Endothelial cell of umbilical vein (primary cell): Measurements from ENCODE around the gene BCL7A. TPM values are rescaled to one million over a fixed set of nuclear protein-coding genes. Genes with fewer than 3 reads are reported as not detected.
"Not testable (repeated sequence)": the region's sequence is repeated elsewhere in the genome, so short reads cannot be mapped to it uniquely, and the experiment has no call there.

Source experiments
- BruUV-seq: library from RNA; stranded (reverse); fragments of 400-500 nt; replicated peaks from 2 replicates; lab custom pipeline; 2021; lab: Mats Ljungman, UMichigan
- CTCF ChIA-PET: fragments of 300-600, 350-600 bp; sonication (Branson Sonifier 250); formaldehyde crosslinking; loops from one replicate; lab custom pipeline; 2021; ENCODE audit warnings: antibody characterized with exemption, inconsistent platforms; lab: Charles Lee
- POLR2A ChIA-PET: fragments of 300-600, 350-600 bp; sonication (Branson Sonifier 250); formaldehyde crosslinking; loops from one replicate; lab custom pipeline; 2021; ENCODE audit warnings: antibody characterized with exemption, inconsistent platforms; lab: Charles Lee
- DNase-seq: peaks from one replicate; pipeline ENCODE4 v3.0.0-alpha.2; 2011; ENCODE audit warnings: low read depth, low spot score
- FAIRE-seq: peaks from 2 replicates; lab custom pipeline; 2011; peaks lifted over from hg19 to GRCh38; lab: Jason Lieb, UNC
- H2AFZ ChIP-seq: 2 replicates; pipeline ENCODE4 v1.6.0; 2012; ENCODE audit warnings: low read depth, low read length, control low read depth, inconsistent platforms
- H3K27ac ChIP-seq: 2 replicates; pipeline ENCODE4 v1.5.1; 2011; ENCODE audit warnings: low read depth, mild to moderate bottlenecking, control low read depth, low read length, moderate library complexity; ENCODE audit not compliant: insufficient read depth
- H3K27me3 ChIP-seq, 2 experiments: 2 replicates each; pipeline versions ENCODE4 v1.6.0 to v1.6.1; 2011; ENCODE audit warnings: low read length in 2 of 2, mixed read lengths in 1 of 2; ENCODE audit not compliant: control insufficient read depth in 2 of 2, insufficient read depth in 2 of 2
- H3K36me3 ChIP-seq, 2 experiments: 2 replicates in 1 of 2; 3 replicates in 1 of 2; pipeline ENCODE4 v1.5.1; 2011; ENCODE audit warnings: low read length in 2 of 2, mild to moderate bottlenecking in 1 of 2, moderate library complexity in 1 of 2; ENCODE audit not compliant: control insufficient read depth in 2 of 2, insufficient read depth in 2 of 2; ENCODE audit errors: extremely low read depth in 1 of 2
- H3K4me1 ChIP-seq: 3 replicates; pipeline ENCODE4 v1.5.1; 2011; ENCODE audit warnings: mild to moderate bottlenecking, low read length; ENCODE audit not compliant: control insufficient read depth, insufficient read depth; ENCODE audit errors: extremely low read depth
- H3K4me2 ChIP-seq: 2 replicates; pipeline ENCODE4 v1.6.1; 2011; ENCODE audit warnings: low read length, control low read depth, mixed read lengths; ENCODE audit not compliant: insufficient read depth
- H3K4me3 ChIP-seq, 3 experiments: fragments of 200-600 bp in 1 of 3; sonication (generic), shearing (Covaris generic) in 1 of 3; replicated peaks in 1 of 3; 2 replicates each; pipeline ENCODE4 v1.5.1; 2011 to 2016; ENCODE audit warnings: control low read depth in 3 of 3, low read length in 3 of 3, mild to moderate bottlenecking in 2 of 3, inconsistent platforms in 1 of 3, low read depth in 1 of 3, moderate library complexity in 1 of 3; ENCODE audit not compliant: insufficient read depth in 1 of 3
- H3K79me2 ChIP-seq: 2 replicates; pipeline ENCODE4 v1.6.0; 2012; ENCODE audit warnings: low read length, inconsistent platforms; ENCODE audit not compliant: control insufficient read depth, insufficient read depth
- H3K9ac ChIP-seq: replicated peaks from 2 replicates; pipeline ENCODE3; 2011; ENCODE audit warnings: low read length, control low read depth; ENCODE audit not compliant: insufficient read depth; ENCODE audit errors: extremely low read depth
- H3K9me1 ChIP-seq: replicated peaks from 3 replicates; pipeline ENCODE4 v1.6.0; 2011; ENCODE audit warnings: mild to moderate bottlenecking, low read length; ENCODE audit not compliant: control insufficient read depth, insufficient read depth; ENCODE audit errors: extremely low read depth
- H3K9me3 ChIP-seq: replicated peaks from 2 replicates; pipeline ENCODE4 v1.5.1; 2012; ENCODE audit warnings: low read length, inconsistent platforms; ENCODE audit not compliant: control insufficient read depth, insufficient read depth
- H4K20me1 ChIP-seq: replicated peaks from 2 replicates; pipeline ENCODE3; 2011; ENCODE audit warnings: mild to moderate bottlenecking, low read length; ENCODE audit not compliant: control insufficient read depth, insufficient read depth; ENCODE audit errors: extremely low read depth
- FOS ChIP-seq: IDR thresholded peaks from 2 replicates; pipeline ENCODE4 v1.6.1; 2011; ENCODE audit warnings: mild to moderate bottlenecking, low read length, moderate library complexity, borderline replicate concordance; ENCODE audit not compliant: insufficient read depth
- dilution Hi-C: fragments of 300-500 bp; cut with MboI; formaldehyde crosslinking; loops from one replicate; pipeline ENCODE4 v1.15.0; 2019; ENCODE audit warnings: low sequenced_read_pairs; ENCODE audit not compliant: extremely low pct_ligation_motif_present
- intact Hi-C: fragments of 100-400 bp; cut with micrococcal nuclease; formaldehyde crosslinking; loops from one replicate; pipeline ENCODE4 v1.10.0; 2022
- polyA plus RNA-seq, 4 experiments: library from polyadenylated mRNA; depleted of rRNA in 3 of 4; stranded (reverse) in 3 of 4; unstranded in 1 of 4; fragments of >200 nt; gene quantifications; 2 replicates each; pipeline versions ENCODE4 v1.2.1 to v1.2.3, GENCODE V29; 2011 to 2012; ENCODE audit warnings: missing spikeins in 1 of 4
- total RNA-seq: library from RNA; stranded (reverse); gene quantifications from 2 replicates; pipeline ENCODE4 v1.2.3, GENCODE V29; 2021
- TF ChIP-seq, protein P1 (sequence below), 2 donors: IDR thresholded peaks; 1 replicate in 1 of 2; 2 replicates in 1 of 2; pipeline ENCODE4 v1.5.1; 2011; ENCODE audit warnings: low read length in 2 of 2, mild to moderate bottlenecking in 2 of 2, moderate library complexity in 2 of 2, control low read depth in 1 of 2, inconsistent platforms in 1 of 2, low read depth in 1 of 2; ENCODE audit not compliant: insufficient read depth in 1 of 2; ENCODE audit errors: extremely low read depth in 1 of 2

Gene BCL7A
- total and polyA plus RNA-seq, 2 donors (not counting 3 experiments of a cell fraction or from before 2014, with no cell fraction given): 9.7 to 11.1 TPM

GRCh38 chr12:122105496-122105895, 83.8 kb downstream of the BCL7A start:
- H3K27ac ChIP-seq, H3K9me3 ChIP-seq, FAIRE-seq, H3K36me3 ChIP-seq, DNase-seq, H3K4me3 ChIP-seq, H2AFZ ChIP-seq, dilution Hi-C loops, H3K27me3 ChIP-seq, POLR2A ChIA-PET, H4K20me1 ChIP-seq, H3K4me2 ChIP-seq, H3K4me1 ChIP-seq, BruUV-seq, H3K9ac ChIP-seq, H3K9me1 ChIP-seq: not testable (repeated sequence)
- intact Hi-C loops: loop anchor here (5.0 kb wide), 1 partner anchor 43 kb away; no protein-coding TSS in a partner anchor
- peaks cover 59% of the 10 kb centered on the region for H3K79me2 ChIP-seq
- CTCF ChIA-PET: interaction anchor here (1.4 to 3.8 kb wide), 3 partner anchors 17 to 25 kb away, joined by 3 to 19 read pairs (median 10); no protein-coding TSS in a partner anchor

GRCh38 chr12:122106843-122107242, 85.2 kb downstream of the BCL7A start:
- POLR2A ChIA-PET: interaction anchor here (0.7 kb wide), 1 partner anchor 160 kb away, joined by 4 read pairs; no protein-coding TSS in a partner anchor
- H3K4me3 ChIP-seq: no peak overlapping the region
- dilution Hi-C loops: no loop called here
- H4K20me1 ChIP-seq: no peaks in the 10 kb centered on the region
- peaks cover 6% of the 10 kb centered on the region for H3K4me1 ChIP-seq
- no peak overlapping the region for H3K4me2 ChIP-seq
- no peaks in the 10 kb centered on the region for H3K36me3 ChIP-seq
- FAIRE-seq (no peak), DNase-seq (no peak)
- no peak overlapping the region for H2AFZ ChIP-seq
- intact Hi-C loops: loop anchor here (5.0 kb wide), 1 partner anchor 45 kb away; no protein-coding TSS in a partner anchor
- no peaks in the 10 kb centered on the region for H3K9me3 ChIP-seq
- no TSS peak for BruUV-seq
- TF ChIP-seq, protein P1, sequence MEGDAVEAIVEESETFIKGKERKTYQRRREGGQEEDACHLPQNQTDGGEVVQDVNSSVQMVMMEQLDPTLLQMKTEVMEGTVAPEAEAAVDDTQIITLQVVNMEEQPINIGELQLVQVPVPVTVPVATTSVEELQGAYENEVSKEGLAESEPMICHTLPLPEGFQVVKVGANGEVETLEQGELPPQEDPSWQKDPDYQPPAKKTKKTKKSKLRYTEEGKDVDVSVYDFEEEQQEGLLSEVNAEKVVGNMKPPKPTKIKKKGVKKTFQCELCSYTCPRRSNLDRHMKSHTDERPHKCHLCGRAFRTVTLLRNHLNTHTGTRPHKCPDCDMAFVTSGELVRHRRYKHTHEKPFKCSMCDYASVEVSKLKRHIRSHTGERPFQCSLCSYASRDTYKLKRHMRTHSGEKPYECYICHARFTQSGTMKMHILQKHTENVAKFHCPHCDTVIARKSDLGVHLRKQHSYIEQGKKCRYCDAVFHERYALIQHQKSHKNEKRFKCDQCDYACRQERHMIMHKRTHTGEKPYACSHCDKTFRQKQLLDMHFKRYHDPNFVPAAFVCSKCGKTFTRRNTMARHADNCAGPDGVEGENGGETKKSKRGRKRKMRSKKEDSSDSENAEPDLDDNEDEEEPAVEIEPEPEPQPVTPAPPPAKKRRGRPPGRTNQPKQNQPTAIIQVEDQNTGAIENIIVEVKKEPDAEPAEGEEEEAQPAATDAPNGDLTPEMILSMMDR (IDR thresholded peaks at IDR 0.05; ENCODE audit: extremely low read depth in 1 of 2, insufficient read depth in 1 of 2, low read depth in 1 of 2, low read length in 2 of 2): no peak
- no peak for TF ChIP-seq FOS
- no peak overlapping the region for H3K9ac ChIP-seq
- no peak overlapping the region for H3K27ac ChIP-seq
- H3K79me2 ChIP-seq: peaks cover 60% of the 10 kb centered on the region
- no peaks in the 10 kb centered on the region for H3K9me1 ChIP-seq
- no peaks in the 10 kb centered on the region for H3K27me3 ChIP-seq
- CTCF ChIA-PET: interaction anchor here (1.0 to 3.8 kb wide), 8 partner anchors 9 to 190 kb away, joined by 3 to 19 read pairs (median 6); no protein-coding TSS in a partner anchor
